Measurements from ENCODE around the gene ATP13A2. TPM values are rescaled to one million over a fixed set of nuclear protein-coding genes. Genes with fewer than 3 reads are reported as not detected.

Gene ATP13A2
- total RNA-seq, 1 experiment from 2014 or later, result 61.3 TPM

DNA sequence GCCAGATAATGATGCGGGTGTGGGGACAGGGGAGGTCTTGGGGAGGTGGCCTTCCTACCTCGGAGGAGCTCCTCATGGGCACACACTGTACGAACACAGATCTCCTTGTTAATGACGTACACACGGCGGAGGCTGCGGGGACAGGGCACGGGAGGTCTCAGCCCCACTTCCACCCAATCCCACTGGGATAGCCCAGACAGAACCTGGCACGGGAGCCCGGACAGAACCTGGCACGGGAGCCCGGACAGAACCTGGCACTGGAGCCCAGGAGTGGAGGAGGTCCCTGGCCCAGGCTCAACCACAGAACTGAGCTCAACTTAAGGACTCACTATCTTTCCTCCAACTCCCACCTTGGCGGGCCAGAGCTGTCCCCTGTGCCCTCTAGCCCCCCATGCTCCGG lies 36.5 kb downstream of the ATP13A2 start:
- CTCF ChIA-PET, result no interaction called here
- BruUV-seq (replicated peaks), result no TSS peak
- no peak overlapping the region for H3K27ac Mint-ChIP-seq (ENCODE audit: low read depth, unreplicated experiment)
- H3K9me3 Mint-ChIP-seq (ENCODE audit: unreplicated experiment), result no peaks in the 10 kb centered on the region
- no peak for DNase-seq (ENCODE audit: unreplicated experiment)
- H3K4me1 Mint-ChIP-seq (ENCODE audit: insufficient read depth, unreplicated experiment), result no peaks in the 10 kb centered on the region
- H3K4me3 Mint-ChIP-seq (ENCODE audit: unreplicated experiment), result no peak overlapping the region
- H3K36me3 Mint-ChIP-seq (ENCODE audit: insufficient read depth, unreplicated experiment), result peaks cover 6% of the 10 kb centered on the region
- POLR2A ChIA-PET, result no interaction called here
- TF ChIP-seq, protein P1, sequence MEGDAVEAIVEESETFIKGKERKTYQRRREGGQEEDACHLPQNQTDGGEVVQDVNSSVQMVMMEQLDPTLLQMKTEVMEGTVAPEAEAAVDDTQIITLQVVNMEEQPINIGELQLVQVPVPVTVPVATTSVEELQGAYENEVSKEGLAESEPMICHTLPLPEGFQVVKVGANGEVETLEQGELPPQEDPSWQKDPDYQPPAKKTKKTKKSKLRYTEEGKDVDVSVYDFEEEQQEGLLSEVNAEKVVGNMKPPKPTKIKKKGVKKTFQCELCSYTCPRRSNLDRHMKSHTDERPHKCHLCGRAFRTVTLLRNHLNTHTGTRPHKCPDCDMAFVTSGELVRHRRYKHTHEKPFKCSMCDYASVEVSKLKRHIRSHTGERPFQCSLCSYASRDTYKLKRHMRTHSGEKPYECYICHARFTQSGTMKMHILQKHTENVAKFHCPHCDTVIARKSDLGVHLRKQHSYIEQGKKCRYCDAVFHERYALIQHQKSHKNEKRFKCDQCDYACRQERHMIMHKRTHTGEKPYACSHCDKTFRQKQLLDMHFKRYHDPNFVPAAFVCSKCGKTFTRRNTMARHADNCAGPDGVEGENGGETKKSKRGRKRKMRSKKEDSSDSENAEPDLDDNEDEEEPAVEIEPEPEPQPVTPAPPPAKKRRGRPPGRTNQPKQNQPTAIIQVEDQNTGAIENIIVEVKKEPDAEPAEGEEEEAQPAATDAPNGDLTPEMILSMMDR (IDR thresholded peaks at IDR 0.05; ENCODE audit: unreplicated experiment), result no peak
- no peaks in the 10 kb centered on the region for H3K27me3 Mint-ChIP-seq (ENCODE audit: insufficient read depth, unreplicated experiment)
- intact Hi-C loops (cut with micrococcal nuclease), result no loop called here

DNA sequence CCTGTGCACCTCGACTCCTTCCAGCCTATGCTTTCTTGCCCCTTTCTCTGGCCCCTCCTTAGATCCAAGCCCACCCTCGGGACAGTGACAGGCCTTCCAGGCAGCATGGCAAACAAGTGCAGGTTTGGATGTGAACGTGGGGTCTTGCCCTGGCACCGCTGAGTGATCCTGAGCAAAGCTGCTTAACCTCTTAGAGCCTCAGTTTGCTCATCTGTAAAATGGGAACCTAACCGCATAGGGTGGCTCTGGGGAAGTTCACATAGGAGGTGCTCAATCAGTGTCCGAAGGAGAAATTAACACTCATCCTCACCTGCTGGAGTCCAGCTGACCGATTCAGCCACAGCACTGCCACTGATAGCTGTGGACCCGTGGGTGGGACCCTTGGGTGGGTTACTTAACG lies 38.5 kb downstream of the ATP13A2 start:
- CTCF ChIA-PET, result interaction anchor here (0.6 kb wide), 1 partner anchor 14 kb away, joined by 3 read pairs; no protein-coding TSS in a partner anchor
- intact Hi-C loops (cut with micrococcal nuclease), result no loop called here
- H3K4me3 Mint-ChIP-seq (ENCODE audit: unreplicated experiment), result no peak overlapping the region
- H3K27ac Mint-ChIP-seq (ENCODE audit: low read depth, unreplicated experiment), result no peak overlapping the region
- no peaks in the 10 kb centered on the region for H3K9me3 Mint-ChIP-seq (ENCODE audit: unreplicated experiment)
- TF ChIP-seq, protein P1 (IDR thresholded peaks at IDR 0.05; ENCODE audit: unreplicated experiment), result no peak
- H3K36me3 Mint-ChIP-seq (ENCODE audit: insufficient read depth, unreplicated experiment), result peaks cover 6% of the 10 kb centered on the region
- H3K27me3 Mint-ChIP-seq (ENCODE audit: insufficient read depth, unreplicated experiment), result no peaks in the 10 kb centered on the region
- no peaks in the 10 kb centered on the region for H3K4me1 Mint-ChIP-seq (ENCODE audit: insufficient read depth, unreplicated experiment)
- BruUV-seq (replicated peaks), result no TSS peak
- POLR2A ChIA-PET, result no interaction called here
- DNase-seq (ENCODE audit: unreplicated experiment), result no peak

DNA sequence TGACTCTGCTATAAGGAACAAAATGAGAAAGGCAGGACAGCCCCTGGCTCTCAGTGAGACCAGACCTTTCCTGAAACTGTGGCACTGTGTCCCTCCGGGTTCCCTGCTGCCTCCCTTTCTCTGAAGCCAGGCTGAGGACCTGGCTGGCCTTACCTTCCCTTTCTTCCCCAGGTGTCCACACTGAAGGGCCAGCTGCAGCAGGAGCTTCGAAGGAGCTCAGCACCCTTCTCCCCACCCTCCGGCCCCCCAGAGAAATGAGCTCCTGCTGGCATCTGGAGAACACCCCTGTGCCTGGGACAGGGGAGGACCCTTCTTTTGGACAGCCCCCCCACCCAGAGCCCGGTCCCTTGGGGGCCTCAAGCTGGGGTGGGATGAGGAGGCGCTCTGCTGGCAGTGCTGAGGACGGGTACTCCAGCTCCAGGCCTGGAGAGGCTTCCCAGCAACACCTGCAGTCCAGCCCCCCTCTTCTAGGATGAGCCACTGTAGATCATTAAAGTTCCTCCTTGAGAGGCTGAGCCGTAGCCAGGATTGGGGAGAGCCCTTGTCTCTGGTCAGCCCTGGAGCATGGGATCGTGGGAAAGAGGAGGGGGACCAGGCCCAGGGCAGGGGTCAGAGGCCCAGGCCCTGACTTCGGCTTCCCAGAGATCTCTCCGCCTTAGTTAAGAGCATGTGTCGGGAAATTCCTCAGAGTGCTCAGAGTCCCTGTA lies 39.4 kb downstream of the ATP13A2 start:
- H3K27me3 Mint-ChIP-seq (ENCODE audit: insufficient read depth, unreplicated experiment), result no peaks in the 10 kb centered on the region
- no TSS peak for BruUV-seq (replicated peaks)
- ChIA-PET CTCF (no interaction called here), POLR2A (interaction anchor here (1.0 to 1.4 kb wide), 2 partner anchors 12 to 14 kb away, joined by 3 to 4 read pairs; no protein-coding TSS in a partner anchor)
- H3K36me3 Mint-ChIP-seq (ENCODE audit: insufficient read depth, unreplicated experiment), result peaks cover 11% of the 10 kb centered on the region
- TF ChIP-seq, protein P1 (IDR thresholded peaks at IDR 0.05; ENCODE audit: unreplicated experiment), result no peak
- no peak for DNase-seq (ENCODE audit: unreplicated experiment)
- intact Hi-C loops (cut with micrococcal nuclease), result no loop called here
- no peaks in the 10 kb centered on the region for H3K4me1 Mint-ChIP-seq (ENCODE audit: insufficient read depth, unreplicated experiment)
- no peak overlapping the region for H3K27ac Mint-ChIP-seq (ENCODE audit: low read depth, unreplicated experiment)
- H3K9me3 Mint-ChIP-seq (ENCODE audit: unreplicated experiment), result no peaks in the 10 kb centered on the region
- H3K4me3 Mint-ChIP-seq (ENCODE audit: unreplicated experiment), result no peak overlapping the region

DNA sequence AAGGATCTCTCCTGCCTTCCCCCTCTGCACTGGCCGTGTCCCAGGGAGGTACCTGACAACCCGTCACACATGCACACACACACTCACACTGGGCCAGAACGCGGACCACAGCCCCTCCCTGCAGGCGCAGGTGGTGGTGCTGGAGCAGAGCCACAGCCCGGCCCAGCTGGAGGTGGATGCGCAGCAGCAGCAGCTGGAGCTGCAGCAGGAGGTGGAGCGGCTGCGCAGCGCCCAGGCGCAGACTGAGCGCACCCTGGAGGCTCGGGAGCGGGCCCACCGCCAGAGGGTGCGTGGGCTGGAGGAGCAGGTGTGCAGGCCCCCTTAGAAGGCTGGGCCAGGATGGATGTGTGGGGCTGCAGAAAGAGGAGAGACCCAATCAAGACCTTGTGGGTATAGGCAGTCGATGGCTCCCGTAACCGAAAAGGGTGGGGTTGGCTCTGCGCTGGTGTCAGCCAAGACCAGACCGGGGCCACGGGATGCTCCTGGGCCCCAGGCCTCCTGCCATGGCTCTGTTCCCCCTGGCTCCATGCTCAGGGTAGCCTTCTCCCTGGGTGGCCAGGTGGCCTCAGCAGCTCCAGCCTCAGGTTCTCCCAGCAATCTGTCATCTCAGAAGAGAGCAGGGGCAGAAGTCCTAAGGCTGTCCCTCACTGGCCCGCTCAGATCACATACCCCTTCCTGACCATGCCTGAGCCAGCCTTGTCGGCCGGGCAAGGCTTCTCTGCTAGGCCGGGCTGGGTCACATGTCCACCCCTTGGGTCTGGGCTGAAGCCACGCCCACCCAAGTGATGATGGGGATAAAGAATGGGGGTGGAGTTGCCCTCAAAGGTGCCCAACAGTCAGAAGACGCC lies 40.2 kb downstream of the ATP13A2 start:
- CTCF ChIA-PET, result no interaction called here
- no TSS peak for BruUV-seq (replicated peaks)
- intact Hi-C loops (cut with micrococcal nuclease), result no loop called here
- no peaks in the 10 kb centered on the region for H3K27me3 Mint-ChIP-seq (ENCODE audit: insufficient read depth, unreplicated experiment)
- no peak overlapping the region for H3K4me3 Mint-ChIP-seq (ENCODE audit: unreplicated experiment)
- no peaks in the 10 kb centered on the region for H3K9me3 Mint-ChIP-seq (ENCODE audit: unreplicated experiment)
- TF ChIP-seq, protein P1 (IDR thresholded peaks at IDR 0.05; ENCODE audit: unreplicated experiment), result no peak
- peaks cover 11% of the 10 kb centered on the region for H3K36me3 Mint-ChIP-seq (ENCODE audit: insufficient read depth, unreplicated experiment)
- H3K4me1 Mint-ChIP-seq (ENCODE audit: insufficient read depth, unreplicated experiment), result peaks cover 7% of the 10 kb centered on the region
- DNase-seq (ENCODE audit: unreplicated experiment), result no peak
- POLR2A ChIA-PET, result interaction anchor here (1.0 to 1.4 kb wide), 2 partner anchors 11 to 14 kb away, joined by 3 to 4 read pairs; no protein-coding TSS in a partner anchor
- no peak overlapping the region for H3K27ac Mint-ChIP-seq (ENCODE audit: low read depth, unreplicated experiment)

Measured in MCF 10A (cell line).